HG03432 (cell line): ENCODE measurements around the gene PLVAP.
"Not testable (repeated sequence)": the region's sequence is repeated elsewhere in the genome, so short reads cannot be mapped to it uniquely, and the experiment has no call there.

Experiments
- ATAC-seq: cut with Tn5 transposase; IDR thresholded peaks from one replicate; pipeline ENCODE4 v1.9.1; 2021; ENCODE audit warnings: mild to moderate bottlenecking, moderate library complexity; ENCODE audit not compliant: unreplicated experiment

PLVAP gene

DNA sequence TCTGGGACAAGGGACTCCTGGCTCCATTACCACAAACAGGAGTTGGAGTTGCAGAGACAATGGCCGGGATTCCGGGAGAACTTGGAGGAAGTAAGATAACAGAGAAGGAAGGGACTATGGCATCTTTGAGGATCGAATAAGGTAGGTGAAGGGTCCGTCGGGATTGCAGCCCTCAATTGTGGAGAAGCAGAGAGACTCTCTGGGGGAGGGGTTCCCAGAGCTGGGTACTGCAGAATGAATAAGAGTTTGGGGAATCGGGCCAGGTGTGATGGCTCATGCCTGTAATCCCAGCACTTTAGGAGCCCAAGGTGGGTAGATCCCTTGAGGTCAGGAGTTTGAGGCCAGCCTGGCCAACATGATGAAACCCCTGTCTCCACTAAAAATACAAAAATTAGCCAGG, 24.5 kb upstream of the PLVAP start:
- ATAC-seq: no peak

GRCh38 chr19:17398902-17399527, 21.9 kb upstream of the PLVAP start:
- no peak for ATAC-seq

GRCh38 chr19:17394891-17395415, 17.8 kb upstream of the PLVAP start:
- ATAC-seq: no peak

- no peak for ATAC-seq
Measured at GRCh38 chr19:17393914-17394313, 16.8 kb upstream of the PLVAP start, which contains the start of gene CCDC194. Gene CCDC194, minus strand, starts transcription at chr19:17394196. Its CDS starts 38 bp downstream, at chr19:17394158.

DNA sequence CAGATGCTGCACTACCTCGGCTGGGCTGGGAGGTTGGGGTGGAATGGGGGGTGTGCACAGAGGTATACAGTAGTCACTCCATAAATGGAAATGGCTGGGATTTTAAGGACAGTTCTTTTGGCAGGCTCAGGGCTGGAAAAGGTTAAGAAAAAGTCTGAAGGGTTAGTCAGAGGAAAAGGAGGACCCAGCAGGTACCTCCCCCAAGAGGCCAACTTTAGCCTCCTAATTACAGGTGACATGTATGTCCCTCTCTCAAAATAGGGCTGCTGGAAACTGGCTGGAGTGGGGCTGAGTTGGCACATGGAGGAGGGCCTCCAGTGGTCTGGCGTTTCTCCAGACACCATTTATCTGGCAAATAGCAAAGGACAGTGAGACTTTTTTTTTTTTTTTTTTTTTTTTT, 15.9 kb upstream of the PLVAP start:
- no peak for ATAC-seq

- no peak for ATAC-seq
Measured at GRCh38 chr19:17391371-17392151, 14.4 kb upstream of the PLVAP start.

GRCh38 chr19:17390665-17391370, 13.7 kb upstream of the PLVAP start:
- ATAC-seq: peak; percentile 96

- ATAC-seq: no peak
Measured at GRCh38 chr19:17389957-17390664, 13.0 kb upstream of the PLVAP start.

DNA sequence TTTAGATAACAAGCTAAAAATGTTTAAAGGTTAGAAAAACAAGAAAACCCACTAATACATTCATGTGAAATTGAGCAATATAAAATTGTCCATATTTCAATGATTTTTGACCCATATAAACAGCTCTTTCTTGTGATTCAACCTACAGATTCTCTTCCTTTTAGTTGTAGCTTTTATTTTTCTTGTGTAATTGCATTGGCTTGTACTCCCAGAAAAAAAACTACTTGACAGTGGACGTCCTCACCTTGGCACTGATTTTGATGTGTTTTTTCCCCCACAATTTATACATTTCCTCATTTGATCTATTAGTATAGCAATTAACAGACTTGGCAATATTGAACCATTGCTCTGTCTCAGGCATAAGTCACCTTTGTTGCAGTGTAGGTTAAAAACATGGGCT, 12.1 kb upstream of the PLVAP start:
- no peak for ATAC-seq

DNA sequence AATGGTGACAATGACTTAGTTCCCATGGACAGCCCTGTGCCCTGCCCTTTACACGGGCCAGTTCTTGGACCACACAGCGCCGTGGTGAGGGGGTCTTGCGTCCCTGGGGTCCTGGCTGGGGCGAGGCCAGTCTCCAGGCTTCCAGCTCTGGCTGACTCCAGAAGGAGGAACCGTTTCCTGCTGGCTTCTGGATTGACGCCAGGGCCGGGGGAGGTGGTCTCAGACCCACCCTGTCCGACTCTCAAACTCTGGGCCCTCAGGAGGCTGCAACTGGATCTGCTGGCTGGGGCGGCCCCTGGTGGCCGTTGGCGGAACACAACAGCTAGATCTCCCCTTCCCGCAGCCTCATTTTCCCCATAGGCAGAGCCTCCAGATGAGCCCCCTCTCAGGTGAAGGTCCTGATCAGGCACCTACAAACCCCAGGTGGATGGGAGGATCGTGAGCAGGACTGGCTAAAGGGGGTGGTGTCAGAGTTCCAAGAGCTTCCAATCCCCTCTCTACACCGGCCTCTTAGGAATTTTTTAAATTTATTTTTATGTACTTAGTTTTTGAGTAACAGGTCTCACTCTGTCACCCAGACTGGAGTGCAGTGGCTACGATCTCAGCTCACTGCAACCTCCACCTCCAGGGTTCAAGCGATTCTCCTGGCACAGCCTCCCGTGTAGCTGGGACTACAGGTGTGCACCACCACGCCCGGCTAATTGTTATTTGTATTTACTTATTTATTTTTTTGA, 8.9 kb upstream of the PLVAP start:
- ATAC-seq: no peak

DNA sequence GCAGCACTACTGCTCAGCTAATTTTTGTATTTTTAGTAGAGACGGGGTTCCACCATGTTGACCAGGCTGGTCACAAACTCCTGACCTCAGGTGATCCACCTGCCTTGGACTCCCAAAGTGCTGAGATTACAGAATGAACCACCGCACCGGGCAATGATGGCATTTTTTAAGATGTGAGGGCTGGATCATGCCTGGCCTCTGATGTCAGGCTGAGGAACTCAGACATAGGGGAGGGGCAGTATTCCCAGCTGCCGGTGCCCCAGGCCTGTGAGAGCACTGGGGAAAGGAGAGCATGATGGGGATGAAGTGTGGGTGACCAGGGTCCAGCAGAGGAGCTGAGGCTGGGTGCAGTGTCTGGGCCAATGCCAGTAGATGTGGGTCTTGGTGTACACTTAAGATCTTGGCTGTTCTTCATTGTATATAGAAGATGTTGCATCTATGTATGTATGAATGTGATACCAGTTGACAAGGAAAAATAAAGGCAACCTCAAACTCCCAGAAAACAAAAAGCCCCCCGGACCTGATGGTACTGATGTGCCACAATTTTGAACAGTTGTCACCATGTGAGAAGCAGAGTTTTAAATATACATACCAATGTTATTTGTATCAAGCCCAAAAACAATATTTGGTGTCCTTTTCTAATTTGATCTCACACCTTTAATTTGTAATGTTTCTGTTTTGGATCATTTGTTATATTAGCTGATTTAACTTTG, 3.4 kb upstream of the PLVAP start:
- no peak for ATAC-seq

DNA sequence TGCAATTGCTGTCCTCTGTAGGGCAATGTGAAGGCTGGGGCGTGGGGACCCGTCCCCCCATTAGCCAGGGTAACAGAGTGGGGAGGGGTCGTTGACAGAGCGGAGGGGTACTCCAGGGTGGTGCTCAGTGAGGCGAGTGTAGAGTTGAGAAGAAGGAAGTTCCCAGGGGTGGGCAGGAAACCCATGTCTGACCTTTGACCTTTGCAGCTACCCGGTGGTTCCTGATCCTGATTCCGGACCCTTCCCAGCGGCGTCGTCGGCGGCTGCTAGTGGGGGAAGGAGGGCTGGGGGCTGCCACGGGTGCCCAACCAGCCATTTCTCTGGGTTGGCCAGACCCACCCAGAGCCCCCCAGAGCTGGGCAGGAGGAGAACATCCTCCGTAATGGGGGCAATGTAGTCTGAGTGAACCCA, 2.1 kb upstream of the PLVAP start:
- ATAC-seq: no peak

GRCh38 chr19:17378271-17378670, 1.1 kb upstream of the PLVAP start:
- ATAC-seq: no peak

GRCh38 chr19:17370026-17370587, 7.0 kb downstream of the PLVAP start:
- ATAC-seq: peak; percentile 79

DNA sequence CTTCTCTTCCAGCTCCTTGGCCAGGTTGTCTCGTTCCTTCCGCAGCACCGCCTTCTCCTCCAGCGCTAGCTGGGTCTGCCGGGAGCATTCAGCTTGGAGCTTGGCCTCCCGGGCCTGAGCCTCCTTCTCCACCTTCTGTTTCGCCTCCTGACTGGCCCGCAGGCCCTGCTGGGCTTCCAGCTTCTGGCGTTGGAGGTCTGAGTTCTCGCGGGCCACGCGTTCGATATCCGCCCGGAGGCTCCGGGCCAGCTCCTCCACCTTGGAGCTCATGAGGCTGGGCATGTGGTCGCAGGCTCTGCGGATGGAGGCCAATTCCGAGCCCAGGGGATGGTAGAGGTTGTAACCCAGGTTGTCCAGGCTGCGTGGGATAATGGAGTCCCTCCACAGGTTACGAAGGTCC, 11.8 kb downstream of the PLVAP start:
- no peak for ATAC-seq

GRCh38 chr19:17363852-17364605, 13.1 kb downstream of the PLVAP start:
- not testable (repeated sequence) for ATAC-seq

DNA sequence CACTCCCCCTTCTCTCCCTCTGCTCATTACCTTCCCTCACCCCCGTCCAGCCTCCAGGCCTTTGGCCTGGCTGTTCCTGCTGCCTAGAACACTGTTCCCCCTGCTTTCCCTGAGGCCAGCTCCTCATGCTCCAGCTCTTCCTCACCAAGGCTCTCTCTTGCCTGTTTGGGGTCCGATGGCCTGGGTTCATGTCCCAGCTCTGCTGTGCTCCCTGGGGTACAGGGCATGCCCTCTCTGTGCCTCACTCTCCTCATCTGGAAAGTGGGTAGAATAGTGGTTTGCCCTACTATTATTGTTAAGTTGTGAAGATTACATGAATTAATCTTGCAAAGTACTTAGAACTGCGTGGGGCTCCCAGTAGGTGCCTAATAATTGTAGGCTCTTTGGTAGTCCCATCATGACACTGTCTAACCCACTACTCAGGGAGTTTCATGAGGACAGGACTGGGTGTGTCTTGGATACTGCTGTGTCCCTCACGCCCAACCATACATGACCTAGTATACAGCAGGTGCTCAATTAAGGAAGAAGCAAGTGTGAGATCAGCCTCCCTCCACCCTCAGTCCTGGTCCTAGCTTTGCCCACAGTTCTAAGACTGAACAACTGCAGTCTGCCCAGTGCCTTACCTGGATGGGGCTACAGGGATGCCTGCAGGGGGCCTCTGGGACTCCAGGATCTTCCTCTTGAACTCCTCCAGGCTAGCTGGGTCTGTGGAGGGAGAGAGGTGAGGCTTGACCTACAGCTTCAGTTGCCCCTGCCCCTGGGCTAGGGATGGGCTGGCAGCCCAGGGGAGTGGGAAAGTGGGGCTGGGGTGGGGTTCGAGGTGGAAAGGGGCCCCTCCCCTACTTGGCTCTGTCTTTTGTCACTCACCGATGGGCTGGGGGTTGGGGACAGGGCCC, 17.0 kb downstream of the PLVAP start:
- no peak for ATAC-seq

- no peak for ATAC-seq
Measured at GRCh38 chr19:17358395-17358794, 18.7 kb downstream of the PLVAP start.
